Measurements from ENCODE around the gene TOM1L2.

- TF ChIP-seq TAF1 (IDR thresholded peaks at IDR 0.05; ENCODE audit: low read depth, low read length) (no peak), POLR2A (IDR thresholded peaks at IDR 0.05; ENCODE audit: low read depth, low read length) (no peak), POLR2AphosphoS5 (IDR thresholded peaks at IDR 0.05; ENCODE audit: low read depth, low read length) (no peak), PAX5 (IDR thresholded peaks at IDR 0.05; ENCODE audit: insufficient read depth, low read length, severe bottlenecking) (no peak), POU2F2 (IDR thresholded peaks at IDR 0.05; ENCODE audit: low read depth, low read length) (no peak), SPI1 (IDR thresholded peaks at IDR 0.05; ENCODE audit: low read depth, low read length) (no peak)
Measured at GRCh38 chr17:17883801-17884200, 88.4 kb downstream of the TOM1L2 start.

All from GM12891 (cell line).